HEK293 (cell line): Measurements from ENCODE around the gene CCNG2.

Source experiments
- CTCF ChIA-PET: fragments of 350-600 bp; formaldehyde crosslinking; extraction: SDS; loops from one replicate; lab custom pipeline; 2021; ENCODE audit warnings: antibody characterized with exemption; lab: Yijun Ruan, JAX
- POLR2A ChIA-PET: fragments of 300-600 bp; formaldehyde crosslinking; extraction: SDS; loops from one replicate; lab custom pipeline; 2020; ENCODE audit warnings: antibody characterized with exemption, inconsistent platforms; lab: Yijun Ruan, JAX
- H3K27ac ChIP-seq: fragments of 200-500 bp; sonication (Bioruptor generic); 2 replicates; pipeline ENCODE4 v1.5.1; 2014; ENCODE audit warnings: low read depth, low read length, control low read depth, inconsistent platforms; ENCODE audit errors: extremely low read depth
- H3K36me3 ChIP-seq, 2 experiments: fragments of 200-500 bp in 1 of 2; sonication (Bioruptor generic) in 1 of 2; 1 replicate in 1 of 2; 2 replicates in 1 of 2; pipeline ENCODE4 v1.5.1; 2014 to 2017; ENCODE audit warnings: inconsistent platforms in 2 of 2, low read length in 2 of 2; ENCODE audit not compliant: control insufficient read depth in 2 of 2, insufficient read depth in 1 of 2
- H3K4me1 ChIP-seq: fragments of 200-500 bp; sonication (Bioruptor generic); 2 replicates; pipeline ENCODE4 v1.5.1; 2014; ENCODE audit warnings: mild to moderate bottlenecking, low read length, inconsistent platforms; ENCODE audit not compliant: control insufficient read depth, insufficient read depth
- H3K4me3 ChIP-seq: 2 replicates; pipeline ENCODE4 v1.5.1; 2011; ENCODE audit warnings: low read depth, mild to moderate bottlenecking, control low read depth, low read length, moderate library complexity
- H3K9me3 ChIP-seq: fragments of 200-500 bp; sonication (Bioruptor generic); 2 replicates; pipeline ENCODE4 v1.5.1; 2014; ENCODE audit warnings: low read depth, low read length, inconsistent platforms; ENCODE audit not compliant: control insufficient read depth, insufficient read depth
- GFI1B ChIP-seq: fragments of 450-650 bp; formaldehyde crosslinking; IDR thresholded peaks from 2 replicates; pipeline ENCODE4 v1.5.1; 2016; ENCODE audit warnings: missing biosample characterization, missing genetic modification characterization
- HOXD13 ChIP-seq: sonication (generic); formaldehyde crosslinking; IDR thresholded peaks from 2 replicates; pipeline ENCODE4 v1.8.0; 2022; ENCODE audit warnings: missing genetic modification reagents, borderline replicate concordance
- KLF10 ChIP-seq: fragments of 450-650 bp; IDR thresholded peaks from 2 replicates; pipeline ENCODE4 v1.5.1; 2018; ENCODE audit warnings: missing biosample characterization, mild to moderate bottlenecking, missing genetic modification characterization
- KLF16 ChIP-seq: fragments of 450-650 bp; formaldehyde crosslinking; IDR thresholded peaks from 2 replicates; pipeline ENCODE4 v1.5.1; 2017; ENCODE audit warnings: missing biosample characterization, missing genetic modification characterization
- PATZ1 ChIP-seq: fragments of 450-650 bp; formaldehyde crosslinking; IDR thresholded peaks from 2 replicates; pipeline ENCODE4 v1.5.1; 2016; ENCODE audit warnings: missing biosample characterization, missing genetic modification characterization
- REPIN1 ChIP-seq: fragments of 450-650 bp; formaldehyde crosslinking; IDR thresholded peaks from 2 replicates; pipeline ENCODE4 v1.5.1; 2017; ENCODE audit warnings: missing biosample characterization, missing genetic modification characterization, low read depth
- TRIM28 ChIP-seq: IDR thresholded peaks from 2 replicates; pipeline ENCODE4 v1.6.1; 2011; ENCODE audit warnings: low read length, control low read depth, borderline replicate concordance
- ZBTB20 ChIP-seq: fragments of 450-650 bp; formaldehyde crosslinking; IDR thresholded peaks from 2 replicates; pipeline ENCODE4 v1.5.1; 2016; ENCODE audit warnings: missing biosample characterization, missing genetic modification characterization
- ZEB2 ChIP-seq: fragments of 450-650 bp; formaldehyde crosslinking; IDR thresholded peaks from 2 replicates; pipeline ENCODE4 v1.5.1; 2016; ENCODE audit warnings: missing biosample characterization, missing genetic modification characterization
- ZFP69B ChIP-seq: fragments of 450-650 bp; formaldehyde crosslinking; IDR thresholded peaks from 2 replicates; pipeline ENCODE4 v1.5.1; 2016; ENCODE audit warnings: missing biosample characterization, missing genetic modification characterization
- ZNF138 ChIP-seq: fragments of 450-650 bp; formaldehyde crosslinking; IDR thresholded peaks from 2 replicates; pipeline ENCODE4 v1.5.1; 2016; ENCODE audit warnings: missing biosample characterization, missing genetic modification characterization, borderline replicate concordance
- ZNF23 ChIP-seq: fragments of 450-650 bp; formaldehyde crosslinking; IDR thresholded peaks from 2 replicates; pipeline ENCODE4 v1.5.1; 2016; ENCODE audit warnings: missing biosample characterization, missing genetic modification characterization, borderline replicate concordance
- ZNF311 ChIP-seq: fragments of 450-650 bp; formaldehyde crosslinking; IDR thresholded peaks from 2 replicates; pipeline ENCODE4 v1.5.1; 2017; ENCODE audit warnings: missing biosample characterization, missing genetic modification characterization, borderline replicate concordance
- ZNF335 ChIP-seq: fragments of 450-650 bp; formaldehyde crosslinking; conservative IDR thresholded peaks from 2 replicates; pipeline ENCODE4 v1.5.1; 2016; ENCODE audit warnings: missing biosample characterization, missing genetic modification characterization
- ZNF391 ChIP-seq: fragments of 450-650 bp; formaldehyde crosslinking; IDR thresholded peaks from 2 replicates; pipeline ENCODE4 v1.5.1; 2016; ENCODE audit warnings: low read depth, missing biosample characterization, missing genetic modification characterization, borderline replicate concordance
- ZNF521 ChIP-seq: fragments of 450-650 bp; formaldehyde crosslinking; IDR thresholded peaks from 2 replicates; pipeline ENCODE4 v1.5.1; 2017; ENCODE audit warnings: missing biosample characterization, mild to moderate bottlenecking, missing genetic modification characterization
- ZNF529 ChIP-seq: fragments of 450-650 bp; formaldehyde crosslinking; IDR thresholded peaks from 2 replicates; pipeline ENCODE4 v1.5.1; 2017; ENCODE audit warnings: missing genetic modification characterization, missing biosample characterization; ENCODE audit not compliant: insufficient replicate concordance
- ZNF549 ChIP-seq: fragments of 450-650 bp; IDR thresholded peaks from 2 replicates; pipeline ENCODE4 v1.5.1; 2018; ENCODE audit warnings: missing biosample characterization, missing genetic modification characterization, mild to moderate bottlenecking, inconsistent platforms, moderate library complexity
- ZNF645 ChIP-seq: fragments of 450-650 bp; formaldehyde crosslinking; IDR thresholded peaks from 2 replicates; pipeline ENCODE4; 2016; ENCODE audit warnings: missing biosample characterization, missing genetic modification characterization
- ZNF658 ChIP-seq: fragments of 450-650 bp; formaldehyde crosslinking; IDR thresholded peaks from 2 replicates; pipeline ENCODE4; 2016; ENCODE audit warnings: missing biosample characterization, missing genetic modification characterization
- ZNF677 ChIP-seq: fragments of 450-650 bp; IDR thresholded peaks from 2 replicates; pipeline ENCODE4 v1.5.0; 2018; ENCODE audit warnings: missing biosample characterization, mild to moderate bottlenecking, missing genetic modification characterization, moderate library complexity
- ZNF792 ChIP-seq: fragments of 450-650 bp; formaldehyde crosslinking; IDR thresholded peaks from 2 replicates; pipeline ENCODE4 v1.5.1; 2016; ENCODE audit warnings: missing biosample characterization, missing genetic modification characterization
- TF ChIP-seq, protein P1 (sequence below): fragments of 450-650 bp; formaldehyde crosslinking; IDR thresholded peaks from 2 replicates; pipeline ENCODE4 v1.5.1; 2017; ENCODE audit warnings: missing biosample characterization, missing genetic modification characterization
- TF ChIP-seq, protein P2 (sequence below): fragments of 450-650 bp; formaldehyde crosslinking; IDR thresholded peaks from 2 replicates; pipeline ENCODE4 v1.5.1; 2016; ENCODE audit warnings: missing biosample characterization, missing genetic modification characterization
- TF ChIP-seq, protein P3 (sequence below): fragments of 450-650 bp; formaldehyde crosslinking; IDR thresholded peaks from 2 replicates; pipeline ENCODE4 v1.5.1; 2016; ENCODE audit warnings: missing biosample characterization, missing genetic modification characterization, low read depth
- TF ChIP-seq, protein P4 (sequence below): fragments of 450-650 bp; formaldehyde crosslinking; optimal IDR thresholded peaks from 2 replicates; pipeline ENCODE3; 2016; ENCODE audit warnings: missing biosample characterization, mild to moderate bottlenecking, missing genetic modification characterization

Gene CCNG2

DNA sequence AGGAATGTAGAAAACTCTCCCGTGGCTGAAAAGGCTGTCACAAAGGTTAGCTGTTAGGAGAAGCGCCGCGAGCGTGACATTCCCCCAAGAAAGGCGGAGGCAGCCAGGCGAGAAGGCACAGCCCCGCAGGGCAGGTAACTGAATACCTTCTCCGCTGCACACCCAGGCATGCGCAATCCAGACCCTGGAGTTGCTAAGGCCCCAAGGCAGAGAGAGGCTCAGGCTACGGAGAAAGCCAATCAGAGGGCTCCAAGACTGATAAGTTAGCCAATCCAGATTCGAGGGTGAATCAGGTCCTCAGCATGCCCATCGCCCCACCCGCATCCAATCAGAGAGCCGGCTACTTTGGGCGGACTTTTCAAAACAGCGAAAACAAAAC, 485 bp upstream of the CCNG2 start (continued):
- no peak for TF ChIP-seq PATZ1 (tag by site-specific recombination)
- no peak for TF ChIP-seq ZNF521
- TF ChIP-seq, protein P1, sequence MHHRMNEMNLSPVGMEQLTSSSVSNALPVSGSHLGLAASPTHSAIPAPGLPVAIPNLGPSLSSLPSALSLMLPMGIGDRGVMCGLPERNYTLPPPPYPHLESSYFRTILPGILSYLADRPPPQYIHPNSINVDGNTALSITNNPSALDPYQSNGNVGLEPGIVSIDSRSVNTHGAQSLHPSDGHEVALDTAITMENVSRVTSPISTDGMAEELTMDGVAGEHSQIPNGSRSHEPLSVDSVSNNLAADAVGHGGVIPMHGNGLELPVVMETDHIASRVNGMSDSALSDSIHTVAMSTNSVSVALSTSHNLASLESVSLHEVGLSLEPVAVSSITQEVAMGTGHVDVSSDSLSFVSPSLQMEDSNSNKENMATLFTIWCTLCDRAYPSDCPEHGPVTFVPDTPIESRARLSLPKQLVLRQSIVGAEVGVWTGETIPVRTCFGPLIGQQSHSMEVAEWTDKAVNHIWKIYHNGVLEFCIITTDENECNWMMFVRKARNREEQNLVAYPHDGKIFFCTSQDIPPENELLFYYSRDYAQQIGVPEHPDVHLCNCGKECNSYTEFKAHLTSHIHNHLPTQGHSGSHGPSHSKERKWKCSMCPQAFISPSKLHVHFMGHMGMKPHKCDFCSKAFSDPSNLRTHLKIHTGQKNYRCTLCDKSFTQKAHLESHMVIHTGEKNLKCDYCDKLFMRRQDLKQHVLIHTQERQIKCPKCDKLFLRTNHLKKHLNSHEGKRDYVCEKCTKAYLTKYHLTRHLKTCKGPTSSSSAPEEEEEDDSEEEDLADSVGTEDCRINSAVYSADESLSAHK (tag by site-specific recombination), result no peak
- TF ChIP-seq ZBTB20 (tag by site-specific recombination), result peak; percentile 57
- TF ChIP-seq, protein P2, sequence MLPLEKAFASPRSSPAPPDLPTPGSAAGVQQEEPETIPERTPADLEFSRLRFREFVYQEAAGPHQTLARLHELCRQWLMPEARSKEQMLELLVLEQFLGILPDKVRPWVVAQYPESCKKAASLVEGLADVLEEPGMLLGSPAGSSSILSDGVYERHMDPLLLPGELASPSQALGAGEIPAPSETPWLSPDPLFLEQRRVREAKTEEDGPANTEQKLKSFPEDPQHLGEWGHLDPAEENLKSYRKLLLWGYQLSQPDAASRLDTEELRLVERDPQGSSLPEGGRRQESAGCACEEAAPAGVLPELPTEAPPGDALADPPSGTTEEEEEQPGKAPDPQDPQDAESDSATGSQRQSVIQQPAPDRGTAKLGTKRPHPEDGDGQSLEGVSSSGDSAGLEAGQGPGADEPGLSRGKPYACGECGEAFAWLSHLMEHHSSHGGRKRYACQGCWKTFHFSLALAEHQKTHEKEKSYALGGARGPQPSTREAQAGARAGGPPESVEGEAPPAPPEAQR (tag by site-specific recombination), result no peak
- TF ChIP-seq ZNF138 (tag by site-specific recombination), result no peak
- TF ChIP-seq ZNF311 (tag by site-specific recombination), result no peak

DNA sequence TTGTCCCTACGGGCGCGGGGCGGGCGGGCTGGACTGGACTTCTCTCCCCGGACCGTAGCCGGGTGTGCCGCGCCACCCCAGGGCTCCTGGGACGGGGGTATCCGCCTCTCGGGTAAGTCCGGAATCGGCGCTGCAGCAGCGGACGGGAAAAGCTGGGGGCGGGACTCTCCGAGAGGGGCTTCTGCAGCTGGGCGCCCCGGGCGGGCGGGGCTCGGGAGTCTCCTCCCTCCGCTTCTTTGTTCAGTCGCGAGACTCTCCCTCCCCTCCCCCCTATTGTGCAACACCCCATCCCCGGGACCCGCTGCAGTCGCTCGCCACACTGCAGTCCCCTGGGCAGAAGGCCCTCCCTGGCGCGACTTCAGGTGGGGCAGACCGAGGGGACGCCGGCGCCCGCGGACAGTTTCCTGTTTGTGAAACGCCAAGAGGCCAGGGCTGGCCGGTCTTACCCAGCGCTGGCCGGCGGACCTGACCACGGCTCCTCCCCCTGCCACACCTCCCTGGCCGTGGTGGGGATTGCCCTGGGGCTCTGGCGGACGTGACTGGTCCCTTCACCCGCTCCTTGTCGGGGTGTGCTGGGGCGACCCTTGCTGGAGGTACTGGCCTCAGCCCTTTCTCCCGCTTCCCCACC, 966 bp downstream of the CCNG2 start:
- POLR2A ChIA-PET, result interaction anchor here (0.6 to 3.6 kb wide), 4 partner anchors 12 to 851 kb away, joined by 3 to 19 read pairs (median 3); partner anchors contain the start of genes CCNI and STBD1
- Histone ChIP-seq H3K4me3 (peak overlapping the region; percentile 92), H3K27ac (peak overlapping the region; percentile 97), H3K9me3 (no peaks in the 10 kb centered on the region), H3K4me1 (no peaks in the 10 kb centered on the region), H3K36me3 (peaks cover 16 to 45% of the 10 kb centered on the region in 2 experiments)
- CTCF ChIA-PET, result interaction anchor here (0.7 to 0.9 kb wide), 2 partner anchors 23 to 90 kb away, joined by 3 to 4 read pairs; no protein-coding TSS in a partner anchor
- TF ChIP-seq KLF10 (tag by site-specific recombination) (peak; percentile 81), ZNF529 (tag by site-specific recombination) (no peak), ZNF391 (no peak), ZNF677 (no peak), ZEB2 (peak; percentile 11; the same call in 1 of the 2 replicates), HOXD13 (CRISPR knock-in tag) (no peak), ZNF658 (tag by site-specific recombination) (no peak), GFI1B (tag by site-specific recombination) (no peak), ZNF792 (tag by site-specific recombination) (no peak), ZNF549 (no peak), TRIM28 (no peak), KLF16 (tag by site-specific recombination) (peak; percentile 61; the same call in 1 of the 2 replicates), REPIN1 (tag by site-specific recombination) (no peak), ZNF645 (tag by site-specific recombination) (no peak), ZNF521 (no peak), ZNF23 (tag by site-specific recombination) (no peak), ZFP69B (tag by site-specific recombination) (no peak), ZNF335 (tag by site-specific recombination) (peak; percentile 65)
- TF ChIP-seq, protein P3, sequence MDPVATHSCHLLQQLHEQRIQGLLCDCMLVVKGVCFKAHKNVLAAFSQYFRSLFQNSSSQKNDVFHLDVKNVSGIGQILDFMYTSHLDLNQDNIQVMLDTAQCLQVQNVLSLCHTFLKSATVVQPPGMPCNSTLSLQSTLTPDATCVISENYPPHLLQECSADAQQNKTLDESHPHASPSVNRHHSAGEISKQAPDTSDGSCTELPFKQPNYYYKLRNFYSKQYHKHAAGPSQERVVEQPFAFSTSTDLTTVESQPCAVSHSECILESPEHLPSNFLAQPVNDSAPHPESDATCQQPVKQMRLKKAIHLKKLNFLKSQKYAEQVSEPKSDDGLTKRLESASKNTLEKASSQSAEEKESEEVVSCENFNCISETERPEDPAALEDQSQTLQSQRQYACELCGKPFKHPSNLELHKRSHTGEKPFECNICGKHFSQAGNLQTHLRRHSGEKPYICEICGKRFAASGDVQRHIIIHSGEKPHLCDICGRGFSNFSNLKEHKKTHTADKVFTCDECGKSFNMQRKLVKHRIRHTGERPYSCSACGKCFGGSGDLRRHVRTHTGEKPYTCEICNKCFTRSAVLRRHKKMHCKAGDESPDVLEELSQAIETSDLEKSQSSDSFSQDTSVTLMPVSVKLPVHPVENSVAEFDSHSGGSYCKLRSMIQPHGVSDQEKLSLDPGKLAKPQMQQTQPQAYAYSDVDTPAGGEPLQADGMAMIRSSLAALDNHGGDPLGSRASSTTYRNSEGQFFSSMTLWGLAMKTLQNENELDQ (tag by site-specific recombination), result no peak
- TF ChIP-seq, protein P4, sequence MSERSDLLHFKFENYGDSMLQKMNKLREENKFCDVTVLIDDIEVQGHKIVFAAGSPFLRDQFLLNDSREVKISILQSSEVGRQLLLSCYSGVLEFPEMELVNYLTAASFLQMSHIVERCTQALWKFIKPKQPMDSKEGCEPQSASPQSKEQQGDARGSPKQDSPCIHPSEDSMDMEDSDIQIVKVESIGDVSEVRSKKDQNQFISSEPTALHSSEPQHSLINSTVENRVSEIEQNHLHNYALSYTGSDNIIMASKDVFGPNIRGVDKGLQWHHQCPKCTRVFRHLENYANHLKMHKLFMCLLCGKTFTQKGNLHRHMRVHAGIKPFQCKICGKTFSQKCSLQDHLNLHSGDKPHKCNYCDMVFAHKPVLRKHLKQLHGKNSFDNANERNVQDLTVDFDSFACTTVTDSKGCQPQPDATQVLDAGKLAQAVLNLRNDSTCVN (tag by site-specific recombination), result peak; percentile 8
